Hematopoietic multipotent progenitor cell (in vitro differentiated cells): ENCODE data around the gene SLC26A2. TPM values are rescaled to one million over a fixed set of nuclear protein-coding genes. Genes with fewer than 3 reads are reported as not detected.

Experiments
- DNase-seq, 3 donors: peaks; one replicate each; pipeline ENCODE4 v3.0.0-alpha.2; 2011 to 2015; ENCODE audit warnings: low read depth in 2 of 3, low spot score in 2 of 3
- total RNA-seq: library from RNA; depleted of rRNA; stranded (reverse); fragments of >200 nt; gene quantifications from one replicate; pipeline ENCODE4 v1.2.3, GENCODE V29; 2012

SLC26A2 gene
- 7.0 TPM for total RNA-seq

DNA sequence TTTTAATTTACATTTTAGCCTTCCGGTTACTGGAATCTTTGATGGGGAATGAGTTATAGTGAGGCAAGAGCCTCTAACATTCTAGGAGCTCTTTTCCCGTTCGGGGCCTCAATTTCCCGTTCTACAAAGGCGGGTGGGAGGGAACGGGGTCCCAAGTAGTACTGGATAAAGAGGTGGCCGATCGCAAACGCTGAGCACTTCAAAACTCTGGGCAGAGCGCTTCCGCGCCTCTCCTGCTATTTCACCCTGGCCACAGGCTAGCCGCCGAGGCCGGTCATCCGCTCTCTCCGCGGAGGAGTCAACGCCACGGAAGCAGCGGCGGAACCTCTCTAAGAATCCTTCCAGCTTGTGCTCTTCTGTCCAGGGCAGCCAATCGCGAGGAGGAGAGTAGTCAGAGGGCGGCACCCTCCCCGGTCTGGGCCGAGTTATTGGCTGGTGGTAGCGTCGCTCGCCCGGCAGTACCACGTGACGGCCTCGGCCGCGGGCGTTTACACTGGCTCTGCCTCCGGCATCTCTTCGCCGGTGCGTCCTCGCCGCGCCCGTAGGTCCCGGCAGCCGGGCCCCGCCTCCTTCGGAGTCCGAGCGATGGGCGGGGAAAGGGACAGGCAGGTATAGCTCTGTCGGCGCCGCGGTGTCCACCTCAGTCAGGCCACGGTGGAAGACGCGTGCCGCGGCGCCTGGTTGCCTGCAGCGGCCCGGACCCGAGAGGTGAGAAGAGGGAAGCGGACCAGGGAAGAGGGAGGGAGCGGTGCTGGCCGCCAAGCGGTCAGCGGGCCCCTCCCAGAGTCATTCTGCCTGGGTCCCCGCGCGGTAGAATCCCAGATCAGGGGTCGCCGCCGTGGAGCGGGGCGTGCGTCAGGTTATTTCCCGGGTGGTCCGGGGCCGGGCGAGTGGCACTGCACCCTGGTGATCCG, at the start of gene SLC26A2:
SLC26A2 (plus strand) TSS at position 487 of the 914 bp plus-strand sequence. CDS start 16,895 bp downstream, outside the sequence.
- peak; percentile 78 to 96 (median 95) for DNase-seq

DNA sequence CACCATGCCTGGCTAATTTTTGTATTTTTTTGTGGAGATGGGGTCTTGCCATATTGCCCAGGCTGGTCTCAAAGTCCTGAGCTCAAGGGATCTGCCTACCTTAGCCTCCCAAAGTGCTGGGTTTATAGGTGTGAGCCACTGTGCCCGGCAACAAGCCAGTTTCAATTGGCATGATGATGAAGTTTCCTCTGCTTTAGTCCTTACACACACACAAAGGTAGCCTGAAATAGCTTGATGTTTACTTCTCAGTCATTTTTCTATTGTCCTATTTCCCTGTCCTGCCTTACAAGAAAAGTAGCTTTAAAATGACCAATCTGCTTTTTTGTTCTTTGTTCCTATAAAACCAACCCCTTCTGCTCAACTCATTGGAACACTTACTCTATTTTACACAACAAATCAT, 49.5 kb upstream of the SLC26A2 start:
- no peak for DNase-seq

DNA sequence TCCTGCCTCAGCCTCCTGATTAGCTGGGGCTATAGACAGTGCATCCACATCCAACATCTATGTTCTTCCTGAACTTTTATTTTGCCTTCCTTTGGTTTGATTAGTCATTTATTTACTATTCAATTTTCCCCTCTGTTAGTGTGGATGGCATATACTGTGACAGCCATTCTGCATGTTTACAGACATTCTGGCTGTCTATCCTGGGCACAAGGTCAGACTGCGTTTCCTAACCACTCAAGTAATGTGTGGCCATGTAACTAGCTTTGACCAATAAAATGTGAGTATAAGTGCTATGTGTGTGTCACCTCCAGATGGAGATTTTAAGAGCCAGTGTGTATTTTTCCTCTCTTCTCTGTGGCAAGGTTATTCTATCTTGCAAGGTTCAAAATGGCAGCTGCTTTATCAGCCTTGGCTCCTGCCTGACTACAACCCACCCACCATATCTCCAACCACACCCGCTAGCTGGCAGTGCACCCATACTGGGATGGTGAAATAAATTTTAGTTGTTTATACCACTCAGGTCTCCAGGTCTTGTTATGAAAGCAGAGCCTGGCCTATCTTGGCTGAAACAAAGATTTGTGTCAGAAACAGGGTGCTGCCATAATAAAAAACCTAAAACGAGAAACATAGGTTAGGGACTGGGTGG, 48.2 kb upstream of the SLC26A2 start:
- no peak for DNase-seq

DNA sequence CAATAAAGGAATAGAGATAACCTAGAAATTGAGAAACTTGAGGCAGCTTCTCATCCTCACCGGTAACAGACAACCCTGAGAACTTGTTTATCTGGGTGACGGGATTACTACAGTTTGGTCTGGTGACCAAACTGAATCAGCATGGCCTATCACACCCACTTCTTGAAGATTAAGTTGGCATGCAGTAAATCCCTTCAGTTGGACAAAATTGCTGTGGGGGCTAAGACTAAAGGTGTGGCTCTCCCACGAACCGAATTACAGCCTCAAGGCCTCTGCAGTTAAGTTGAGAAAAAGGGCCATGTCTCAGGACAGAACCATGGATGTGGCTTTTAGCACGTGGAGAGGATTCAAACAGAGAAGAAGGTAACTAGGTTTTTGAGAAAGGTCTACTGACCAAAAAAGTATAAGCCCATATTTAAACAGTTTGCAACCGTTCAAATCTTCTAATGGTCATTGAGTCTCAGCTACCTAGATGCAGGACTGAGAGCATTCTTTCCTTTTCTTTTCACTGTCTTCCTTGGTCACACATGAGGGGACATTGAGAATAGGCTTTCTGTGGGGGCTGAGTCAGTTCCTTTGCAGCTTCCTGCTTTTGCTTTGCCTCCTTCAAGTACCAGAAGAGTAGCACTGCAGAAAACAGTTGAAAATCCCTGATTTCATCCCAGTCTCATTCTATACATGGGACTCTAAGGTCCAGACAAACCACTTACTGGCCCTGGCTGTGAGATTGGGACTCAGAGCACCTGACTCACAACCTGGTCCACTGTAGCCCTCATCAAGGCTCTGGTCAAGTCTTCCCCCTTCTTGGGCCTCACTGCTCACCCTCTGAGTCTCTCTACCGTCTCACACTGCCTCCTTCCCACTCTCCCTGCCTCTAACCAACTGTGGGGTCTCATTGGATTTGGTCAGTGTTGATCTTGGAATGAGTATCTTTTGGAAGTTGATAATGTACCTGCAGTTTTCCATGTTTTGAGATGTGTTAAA, 46.8 kb upstream of the SLC26A2 start:
- peak in 1 of 3 donors; percentile 21 for DNase-seq

DNA sequence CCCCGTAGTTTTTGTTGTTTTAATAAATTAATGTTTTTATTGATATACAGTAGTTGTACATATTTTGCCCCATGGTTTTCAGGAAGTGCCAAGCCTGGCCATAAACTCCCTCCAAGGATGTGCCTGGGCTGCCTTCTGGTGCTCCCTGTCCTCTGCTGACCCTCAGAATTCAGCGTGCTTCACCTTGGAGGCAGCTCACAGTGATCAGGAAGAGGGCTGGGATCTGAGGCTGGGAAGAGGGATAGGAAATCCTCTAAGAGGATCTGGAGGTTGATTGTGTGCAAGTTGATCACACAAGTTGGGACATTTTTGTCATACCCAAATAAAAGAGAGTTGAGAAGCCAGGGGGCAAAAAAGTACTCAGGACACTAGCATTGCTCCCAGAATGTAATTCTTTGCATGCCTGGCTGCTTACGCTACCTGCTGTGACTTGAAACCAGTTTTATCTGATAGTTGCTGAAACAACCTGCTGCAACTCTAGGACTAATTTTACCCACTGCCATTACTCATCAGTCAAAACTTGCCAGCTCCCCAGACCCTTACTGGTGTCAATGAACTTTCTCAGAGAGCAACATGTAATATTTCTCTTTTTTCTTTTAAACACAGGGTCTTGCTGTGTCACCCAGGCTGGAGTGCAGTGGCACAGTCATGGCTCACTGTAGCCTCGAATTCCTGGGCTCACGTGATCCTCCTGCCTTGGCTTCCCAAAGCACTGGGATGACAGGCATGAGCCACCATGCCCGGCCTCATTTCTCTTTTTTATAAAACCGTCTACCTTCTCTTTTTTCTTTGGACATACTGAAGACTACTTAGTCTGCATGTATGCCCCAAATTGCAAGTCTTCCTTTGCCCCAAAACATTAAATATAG, 44.9 kb upstream of the SLC26A2 start:
- no peak for DNase-seq

DNA sequence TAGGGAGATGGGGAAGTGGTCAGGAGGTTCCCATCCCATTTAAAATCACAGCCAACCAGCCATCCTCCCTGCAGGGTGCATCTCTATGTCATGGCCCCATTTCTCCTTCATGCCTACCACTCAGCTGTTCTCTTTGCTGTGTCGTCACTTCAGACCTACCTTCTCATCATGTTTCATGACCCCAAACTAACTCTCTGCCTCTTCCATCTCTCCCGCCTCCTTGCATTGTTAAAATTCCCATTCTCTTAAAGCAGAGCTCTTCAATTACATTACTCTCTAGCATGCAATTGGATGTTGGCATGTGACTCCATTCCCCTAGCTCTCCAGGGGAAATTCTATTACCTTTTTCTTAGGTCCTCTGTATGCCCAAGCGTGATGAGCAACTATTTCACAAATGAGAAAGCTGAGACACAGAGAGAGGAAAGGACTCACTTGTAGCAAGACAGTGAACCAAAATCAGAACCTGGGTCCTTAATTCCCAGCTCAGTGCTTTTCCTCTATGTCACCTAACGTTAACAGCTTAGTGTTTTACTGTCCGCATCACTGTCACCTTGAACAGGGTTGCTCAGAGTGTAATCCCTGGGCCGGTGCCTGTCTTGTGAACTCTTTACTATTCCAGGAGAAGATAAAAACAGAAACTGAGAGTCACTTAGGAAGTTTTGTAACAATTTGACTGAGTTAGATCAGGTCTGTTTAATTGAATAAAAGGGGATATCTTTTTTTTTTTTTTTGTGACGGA, 44.1 kb upstream of the SLC26A2 start:
- no peak for DNase-seq

DNA sequence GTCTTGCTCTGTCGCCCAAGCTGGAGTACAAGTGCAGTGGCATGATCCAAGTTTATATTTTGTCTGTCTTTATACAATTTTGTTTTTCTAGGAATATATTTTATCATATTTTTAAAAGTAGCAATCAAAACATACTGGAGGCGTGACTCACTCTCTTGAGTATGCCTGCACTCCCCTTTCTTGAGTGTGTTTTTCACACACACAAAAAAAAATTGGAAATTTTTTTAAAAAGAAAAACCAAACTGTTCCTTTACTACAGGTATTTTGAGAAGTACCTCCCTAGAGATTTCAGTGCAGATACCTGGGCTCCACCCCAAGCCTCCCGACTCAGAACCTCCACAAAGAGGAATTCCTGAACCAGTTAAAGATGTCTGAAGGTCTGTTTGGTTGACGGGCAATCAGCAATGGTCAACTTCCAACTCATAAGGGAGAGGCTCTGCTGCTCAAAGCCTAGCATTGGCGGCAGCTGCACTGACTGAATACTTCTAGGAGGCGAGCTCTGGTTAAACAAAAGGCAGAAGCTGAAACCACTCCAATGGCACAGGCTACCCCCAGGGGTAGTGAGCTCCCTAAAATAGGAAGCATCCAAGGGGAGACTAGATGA, 43.4 kb upstream of the SLC26A2 start:
- DNase-seq = no peak

DNA sequence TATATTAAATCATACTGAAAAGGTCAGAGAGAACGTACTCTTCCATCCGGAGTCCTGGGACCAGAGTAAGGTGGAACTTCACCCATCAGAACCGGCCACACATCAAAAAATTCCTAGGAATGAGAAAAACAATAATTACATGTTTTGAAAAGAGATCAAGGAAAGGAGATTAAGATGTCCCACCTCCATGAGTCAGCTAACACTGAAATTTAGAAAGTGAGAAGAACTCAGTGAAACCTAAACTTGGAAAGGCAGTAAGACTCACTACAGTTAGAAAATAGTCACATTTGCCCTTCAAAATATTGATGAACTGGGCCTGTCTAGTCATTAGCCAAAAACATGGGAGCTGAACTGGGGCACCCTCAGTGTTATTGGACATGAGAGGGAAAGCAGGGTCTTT, 39.0 kb upstream of the SLC26A2 start:
- no peak for DNase-seq

DNA sequence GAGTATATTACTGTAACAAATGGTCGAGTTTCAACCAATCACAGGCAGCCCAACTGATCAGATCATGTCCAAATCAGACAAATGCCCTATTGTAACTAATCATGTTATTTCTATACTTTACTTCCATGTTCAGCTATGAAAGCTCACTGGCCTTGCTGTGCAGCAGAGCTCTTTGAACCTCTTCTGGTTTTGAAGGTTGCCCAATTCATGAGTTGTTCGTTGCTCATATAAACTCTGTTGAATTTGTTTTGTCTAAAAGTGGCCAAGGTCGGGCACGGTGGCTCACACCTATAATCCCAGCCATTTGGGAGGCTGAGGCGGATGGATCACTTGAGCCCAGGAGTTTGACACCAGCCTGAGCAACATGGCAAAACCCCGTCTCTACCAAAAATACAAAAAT, 37.6 kb upstream of the SLC26A2 start:
- DNase-seq = no peak

DNA sequence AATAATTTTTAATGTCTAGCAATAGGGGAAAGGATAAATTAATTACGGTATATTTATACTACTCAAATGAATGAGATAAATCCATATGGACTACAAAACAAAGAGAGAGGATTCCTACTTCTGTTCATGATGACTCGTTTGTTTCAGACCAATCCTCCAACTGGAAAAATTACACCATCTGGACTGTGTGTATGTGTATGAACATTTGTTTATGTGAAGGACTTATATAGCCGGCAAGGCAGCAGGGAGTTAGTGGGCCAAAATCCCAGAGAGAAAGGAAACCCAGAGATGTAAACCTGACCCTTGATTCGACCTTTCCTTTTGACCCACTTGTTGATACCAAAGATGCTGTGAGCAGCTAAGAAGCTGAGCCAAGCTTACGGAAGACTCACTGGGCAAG, 36.1 kb upstream of the SLC26A2 start:
- DNase-seq = no peak

DNA sequence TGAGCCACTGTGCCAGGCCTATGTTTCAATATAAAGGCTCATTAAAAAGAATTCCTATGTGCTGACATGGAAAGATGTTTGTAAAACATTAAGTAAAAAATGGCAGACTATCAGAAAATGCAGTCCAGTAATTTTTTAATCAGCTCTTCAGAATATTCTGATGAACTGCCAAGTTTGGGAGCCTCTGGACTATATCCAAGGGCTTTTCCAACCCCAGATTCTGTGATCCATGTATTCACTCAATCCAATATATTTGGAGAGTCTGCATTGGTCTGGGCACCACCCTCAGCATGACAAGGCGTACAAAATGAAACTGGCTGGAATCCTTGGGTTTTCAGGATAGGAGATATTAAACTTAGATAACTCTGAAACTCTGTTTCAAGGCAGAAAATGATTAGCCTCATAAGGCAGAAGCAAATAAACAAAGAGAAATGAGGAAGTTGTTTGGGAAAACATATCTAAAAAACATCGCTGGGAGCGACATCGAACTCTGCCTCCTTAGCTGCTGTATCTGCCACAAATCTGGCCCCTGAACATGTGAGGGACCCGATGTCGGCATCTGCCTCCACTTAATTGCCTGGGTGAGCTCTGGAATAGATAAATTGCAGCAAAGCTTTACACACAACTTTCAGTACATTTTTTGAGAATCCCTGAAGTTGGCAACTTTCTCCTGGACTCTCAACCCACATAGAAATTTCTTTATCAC, 30.4 kb upstream of the SLC26A2 start:
- no peak for DNase-seq

DNA sequence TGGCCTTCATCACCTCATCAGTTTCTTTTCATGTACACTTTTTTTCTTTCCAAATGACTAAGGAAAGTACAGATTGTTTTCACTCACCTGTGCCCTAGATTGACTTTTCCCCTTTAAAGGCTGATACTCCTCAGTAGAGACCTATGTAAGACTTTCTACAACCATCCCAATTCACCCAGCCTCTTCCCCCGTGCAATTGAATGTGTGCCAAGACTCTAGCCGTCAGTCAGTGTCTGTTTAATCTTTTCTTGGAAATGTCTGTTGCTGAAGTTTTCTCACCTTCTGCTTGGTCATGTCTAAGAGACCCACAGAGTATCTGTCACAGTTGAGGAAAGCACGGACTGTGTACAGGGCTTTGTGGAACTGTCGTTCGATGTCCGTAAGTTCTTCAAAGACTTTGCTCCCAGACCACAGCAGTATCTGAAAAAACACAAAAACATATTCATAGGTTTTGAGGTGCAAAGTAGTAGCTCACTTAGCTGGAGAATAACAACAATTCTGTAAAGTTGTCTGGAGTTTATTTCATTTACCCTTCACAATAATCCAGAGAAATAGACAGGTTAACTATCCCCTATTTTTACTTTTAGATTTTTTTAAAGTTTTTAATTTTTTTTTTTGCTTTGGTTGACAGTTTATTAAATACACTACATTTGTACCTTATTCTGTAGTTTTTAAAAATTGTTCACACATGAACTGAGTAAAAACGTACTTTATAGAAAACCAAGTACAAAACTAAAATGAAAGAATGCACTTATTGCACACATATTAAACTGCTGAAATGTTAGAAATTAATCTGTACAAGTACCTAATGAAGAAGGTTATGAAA, 29.6 kb upstream of the SLC26A2 start:
- DNase-seq = no peak

DNA sequence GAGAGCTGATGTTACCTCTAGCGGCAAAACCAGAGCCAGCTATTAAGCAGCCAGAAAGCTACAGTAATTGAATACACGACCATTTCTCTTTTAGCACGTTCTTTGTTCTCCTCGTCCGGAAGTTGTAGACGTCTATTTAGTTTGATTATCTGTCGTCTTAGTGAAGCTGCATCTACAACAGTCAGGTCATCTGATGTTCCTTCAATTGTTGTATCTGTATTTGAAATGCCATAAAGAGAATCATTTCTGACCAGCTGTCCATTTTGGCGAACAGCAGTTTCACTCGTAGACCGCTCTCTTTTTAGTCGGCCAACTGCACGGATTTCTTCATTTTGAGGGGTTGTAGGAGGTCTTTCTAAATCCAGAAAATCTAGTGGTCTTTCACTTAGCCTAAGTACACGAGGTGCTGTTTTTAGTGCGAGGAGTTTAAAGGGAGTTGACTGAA, 28.5 kb upstream of the SLC26A2 start:
- no peak for DNase-seq

DNA sequence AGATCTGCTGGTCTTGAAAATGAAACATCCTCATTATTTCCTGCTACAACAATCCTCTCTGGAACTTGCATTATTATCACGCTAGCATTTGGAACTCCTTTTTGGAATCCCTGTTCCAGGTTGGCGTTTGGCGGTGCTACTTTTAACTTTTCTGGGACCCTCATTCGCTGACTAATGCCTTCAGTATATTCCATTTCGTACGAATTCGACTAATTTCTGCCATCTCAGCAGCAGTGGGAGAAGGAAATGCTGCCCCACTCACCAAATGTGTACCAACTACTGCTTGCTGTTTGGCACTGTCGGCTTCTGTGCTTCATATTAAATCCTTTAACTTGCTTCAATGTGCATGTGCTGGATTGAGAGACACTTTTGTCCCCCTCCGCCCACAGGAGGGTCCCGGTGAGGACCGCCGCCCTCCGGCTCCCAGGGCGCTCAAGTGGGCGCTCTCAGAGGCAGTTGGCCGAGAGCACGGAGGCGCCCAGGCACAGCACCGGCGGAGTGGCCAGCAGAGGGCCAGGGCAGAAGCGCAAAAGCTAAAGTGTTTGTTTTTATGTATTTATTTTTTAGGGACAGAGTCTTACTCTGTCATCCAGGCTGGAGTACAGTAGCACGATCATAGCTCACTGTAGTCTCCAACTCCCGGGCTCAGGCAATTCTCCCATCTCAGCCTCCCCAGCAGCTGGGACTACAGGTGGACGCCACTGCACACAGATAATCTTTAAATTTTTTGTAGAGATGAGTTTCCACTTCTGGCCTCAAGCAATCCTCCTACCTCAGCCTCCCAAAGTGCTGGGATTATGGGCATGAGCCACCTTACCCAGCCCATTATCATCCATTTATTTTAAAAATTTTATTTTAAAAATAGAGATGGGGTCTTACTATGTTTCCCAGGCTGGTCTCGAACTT, 27.9 kb upstream of the SLC26A2 start:
- DNase-seq = no peak

DNA sequence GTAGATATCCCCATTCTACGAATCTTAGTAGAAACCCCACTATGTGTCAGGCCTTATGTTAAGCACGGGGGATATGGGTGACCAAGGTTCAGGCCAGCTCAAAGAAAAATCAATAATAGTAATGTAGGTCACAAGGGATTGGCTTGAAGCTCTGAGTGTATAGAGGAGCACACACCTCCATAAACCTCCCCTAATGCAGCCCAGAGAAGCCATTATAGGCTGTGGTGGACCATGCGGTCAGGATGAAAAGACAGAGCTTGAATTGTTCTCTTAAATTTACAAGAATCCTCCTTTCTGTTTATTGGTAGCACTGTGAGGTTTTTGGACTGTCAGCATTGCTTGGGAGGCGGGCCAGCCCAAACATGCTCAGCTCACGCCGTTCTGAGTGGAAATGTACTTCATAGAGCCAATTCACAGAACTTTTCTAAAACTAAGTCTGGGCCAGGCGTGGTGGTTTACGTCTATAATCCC, 25.1 kb upstream of the SLC26A2 start:
- DNase-seq = no peak

DNA sequence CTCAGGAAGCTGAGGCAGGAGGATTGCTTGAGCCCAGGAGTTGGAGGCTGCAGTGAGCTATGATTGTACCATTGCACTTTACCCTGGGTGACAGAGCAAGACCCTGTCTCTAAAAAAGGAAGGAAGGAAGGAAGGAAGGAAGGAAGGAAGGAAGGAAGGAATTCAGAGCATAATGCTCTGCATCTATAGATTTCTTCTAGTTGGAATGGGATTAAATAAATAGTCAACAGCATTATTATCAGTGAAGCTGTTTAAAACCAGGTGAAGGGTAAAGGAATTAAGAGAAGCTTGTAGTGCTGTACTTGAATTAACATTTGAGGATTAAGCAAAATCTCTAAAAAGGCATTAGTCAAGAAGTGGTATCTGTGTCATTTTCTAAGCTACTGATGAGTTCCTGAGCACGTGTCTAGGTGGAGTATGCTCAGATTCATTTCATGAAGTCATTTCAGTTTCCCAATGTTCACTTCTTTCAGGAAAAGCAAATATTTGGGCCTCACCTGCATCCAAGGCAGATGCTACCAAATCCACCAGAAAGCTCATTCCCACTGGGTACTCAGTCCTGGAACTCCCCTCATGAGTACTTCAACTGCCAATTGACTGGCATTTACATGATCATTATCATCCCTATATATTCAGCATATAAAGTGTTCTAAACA, 24.4 kb upstream of the SLC26A2 start:
- no peak for DNase-seq
